Kidney (tissue), 22 donors: ENCODE results near the gene LSM14A. TPM values are rescaled to one million over a fixed set of nuclear protein-coding genes. Genes with fewer than 3 reads are reported as not detected.
A peak's percentile ranks its signal among the peaks of the same experiment; 100 is the strongest.

ENCODE experiments used
- DNase-seq, 5 donors: peaks; one replicate each; pipeline ENCODE4 v3.0.0-alpha.2; 2013 to 2020
- FAIRE-seq: peaks from 2 replicates; lab custom pipeline; 2012; peaks lifted over from hg19 to GRCh38; lab: Jason Lieb, UNC
- H3K27ac ChIP-seq, 2 donors: one replicate each; pipeline ENCODE4 v1.7.0; 2013; ENCODE audit warnings: low read depth in 2 of 2, low read length in 2 of 2, inconsistent platforms in 1 of 2
- H3K27me3 ChIP-seq: one replicate; pipeline ENCODE4 v1.7.1; 2013; ENCODE audit warnings: low read length, inconsistent platforms; ENCODE audit not compliant: control insufficient read depth, insufficient read depth
- H3K36me3 ChIP-seq, 3 donors: one replicate each; pipeline versions ENCODE4 v1.7.0 to v1.7.1; 2013; ENCODE audit warnings: low read length in 3 of 3, control low read depth in 1 of 3, inconsistent platforms in 1 of 3; ENCODE audit not compliant: insufficient read depth in 3 of 3, control insufficient read depth in 2 of 3
- H3K4me1 ChIP-seq, 3 donors: one replicate each; pipeline versions ENCODE4 v1.7.0 to v1.7.1; 2013; ENCODE audit warnings: low read length in 3 of 3, inconsistent platforms in 1 of 3, low read depth in 1 of 3; ENCODE audit not compliant: control insufficient read depth in 2 of 3, insufficient read depth in 2 of 3
- H3K4me3 ChIP-seq, 3 donors: one replicate each; pipeline versions ENCODE4 v1.7.0 to v1.8.1; 2013; ENCODE audit warnings: low read length in 3 of 3, control low read depth in 1 of 3, inconsistent platforms in 1 of 3
- H3K9ac ChIP-seq, 3 donors: one replicate each; pipeline versions ENCODE4 v1.7.0 to v1.7.1; 2013; ENCODE audit warnings: low read length in 3 of 3, control low read depth in 1 of 3, inconsistent platforms in 1 of 3
- H3K9me3 ChIP-seq, 3 donors: one replicate each; pipeline versions ENCODE4 v1.7.0 to v1.7.1; 2013; ENCODE audit warnings: low read length in 3 of 3, control low read depth in 1 of 3, inconsistent platforms in 1 of 3; ENCODE audit not compliant: control insufficient read depth in 2 of 3, insufficient read depth in 1 of 3
- intact Hi-C: fragments of 100-400 bp; cut with DNase I; formaldehyde crosslinking; loops from one replicate; pipeline ENCODE4 v1.11.1; 2022
- long read RNA-seq, 10 donors: library from polyadenylated mRNA in 1 of 10; unstranded in 1 of 10; transcript quantifications; one replicate each; pipeline ENCODE4 v2.0.0 and lab custom pipeline, GENCODE V29; 2021 to 2026
- polyA plus RNA-seq: library from polyadenylated mRNA; stranded (reverse); fragments of 350-450 nt; fragmentation: Illumina TruSeq; extraction: RNeasy Lipid Tissue Mini Kit (QIAGEN cat#74804); gene quantifications from one replicate; pipeline ENCODE4 v1.2.3, GENCODE V29; 2014; ENCODE audit warnings: low read depth, low replicate concordance; ENCODE audit not compliant: insufficient read depth
- total RNA-seq: library from RNA; stranded (reverse); fragmentation: NEBNext Ultra II Directional; extraction: Animal tissue kit (Norgen Biotek cat#: 25700); gene quantifications from one replicate; pipeline ENCODE4 v1.2.1, GENCODE V29; 2021
- TF ChIP-seq, protein P1 (sequence below): IDR thresholded peaks from 3 replicates; pipeline ENCODE4 v1.5.1; 2012; ENCODE audit warnings: mild to moderate bottlenecking, moderate library complexity, borderline replicate concordance; ENCODE audit not compliant: insufficient read depth; ENCODE audit errors: extremely low read depth
- donor health status: control.
- donor health status: control.
- donor health status: control.
- donor health status: control.
- donor health status: control.
- donor health status: DM: yes; HTN: yes; CAD: no.
- donor health status: Normal renal cell carcinoma (clear cell type).

Gene LSM14A
- total RNA-seq: 114 TPM
- polyA plus RNA-seq: 49.3 TPM
- long read RNA-seq, donor 1, transcript LSM14A-201 (11 exons, 3,424 nt): minor isoform, 9 of 64 reads
- long read RNA-seq, donor 1, transcript LSM14A-203 (10 exons, 3,596 nt): major isoform, 15 of 64 reads
- long read RNA-seq, donor 1, partial matches to known transcripts: 40 of 64 reads
- long read RNA-seq, donor 1, other reads (novel, unspliced or antisense): 0 of 64 reads
- long read RNA-seq, donor 2, partial matches to known transcripts: 37 of 49 reads
- long read RNA-seq, donor 2, other reads (novel, unspliced or antisense): 0 of 49 reads
- long read RNA-seq, donor 3, transcript LSM14A-203 (10 exons, 3,596 nt): major isoform, 9 of 61 reads
- long read RNA-seq, donor 3, partial matches to known transcripts: 47 of 61 reads
- long read RNA-seq, donor 3, other reads (novel, unspliced or antisense): 0 of 61 reads
- long read RNA-seq, donor 4, transcript LSM14A-203 (10 exons, 3,596 nt): major isoform, 11 of 46 reads
- long read RNA-seq, donor 4, transcript LSM14A-201 (11 exons, 3,424 nt): minor isoform, 5 of 46 reads
- long read RNA-seq, donor 4, partial matches to known transcripts: 28 of 46 reads
- long read RNA-seq, donor 4, other reads (novel, unspliced or antisense): 0 of 46 reads
- long read RNA-seq, donor 5, partial matches to known transcripts: 0 of 1 reads
- long read RNA-seq, donor 5, other reads (novel, unspliced or antisense): 0 of 1 reads
- long read RNA-seq, donor 6, transcript LSM14A-203 (10 exons, 3,596 nt): major isoform, 7 of 112 reads
- long read RNA-seq, donor 6, transcript LSM14A-201 (11 exons, 3,424 nt): minor isoform, 6 of 112 reads
- long read RNA-seq, donor 6, partial matches to known transcripts: 94 of 112 reads
- long read RNA-seq, donor 6, other reads (novel, unspliced or antisense): 0 of 112 reads
- long read RNA-seq, donor 7, transcript LSM14A-201 (11 exons, 3,424 nt): minor isoform, 36 of 115 reads
- long read RNA-seq, donor 7, transcript LSM14A-203 (10 exons, 3,596 nt): major isoform, 54 of 115 reads
- long read RNA-seq, donor 7, partial matches to known transcripts: 5 of 115 reads
- long read RNA-seq, donor 7, other reads (novel, unspliced or antisense): 19 of 115 reads
- long read RNA-seq, donor 8, transcript LSM14A-203 (10 exons, 3,596 nt): major isoform, 7 of 132 reads
- long read RNA-seq, donor 8, transcript LSM14A-201 (11 exons, 3,424 nt): minor isoform, 5 of 132 reads
- long read RNA-seq, donor 8, partial matches to known transcripts: 118 of 132 reads
- long read RNA-seq, donor 8, other reads (novel, unspliced or antisense): 0 of 132 reads
- long read RNA-seq, donor 9, partial matches to known transcripts: 8 of 14 reads
- long read RNA-seq, donor 9, other reads (novel, unspliced or antisense): 0 of 14 reads
- long read RNA-seq, donor 10, transcript LSM14A-203 (10 exons, 3,596 nt): major isoform, 8 of 218 reads
- long read RNA-seq, donor 10, partial matches to known transcripts: 205 of 218 reads
- long read RNA-seq, donor 10, other reads (novel, unspliced or antisense): 0 of 218 reads

DNA sequence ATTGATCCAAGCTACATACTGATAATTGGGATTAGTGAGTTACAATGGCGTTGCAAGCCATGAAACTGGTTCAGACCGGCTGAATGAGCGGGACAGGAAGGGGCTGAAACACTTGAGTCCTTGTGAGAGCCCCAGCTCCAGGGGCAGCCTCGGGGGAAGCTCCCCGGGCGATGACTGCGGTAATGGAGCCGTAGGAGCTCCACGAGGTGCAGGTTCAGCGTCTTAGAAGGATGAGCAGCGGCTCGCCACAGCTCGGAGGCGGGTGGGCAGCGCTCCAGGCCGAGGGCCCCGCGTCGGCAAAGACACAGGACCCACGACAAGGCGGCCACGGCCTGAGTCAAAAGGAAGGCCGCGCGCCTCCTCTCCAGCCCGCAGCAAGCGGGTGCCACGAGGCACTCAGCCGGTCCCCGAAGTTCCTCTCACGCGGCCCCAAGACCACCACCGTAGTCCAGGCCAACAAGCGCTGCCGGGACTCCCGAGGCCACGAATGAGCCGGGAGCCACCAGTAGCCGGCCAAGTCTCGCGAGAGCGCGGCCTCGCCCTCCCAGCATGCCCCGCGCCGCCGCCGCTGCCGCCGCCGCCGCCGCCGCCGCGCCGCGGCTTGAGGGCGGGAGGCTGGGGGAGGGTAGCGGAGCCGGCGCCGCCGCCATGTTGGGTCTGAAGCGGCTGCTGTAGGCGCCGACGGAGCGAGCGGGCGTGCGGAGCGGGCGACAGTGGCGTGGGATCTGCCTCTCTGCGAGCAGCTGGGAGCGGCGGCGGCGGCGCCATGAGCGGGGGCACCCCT lies at the start of gene LSM14A:
Gene LSM14A, plus strand, starts transcription at position 628 of the 784 bp plus-strand sequence. Its CDS starts 139 bp downstream, at position 767.
- Histone ChIP-seq H3K4me3 (peak within 1 kb of the TSS; percentile 67 to 93 (median 85)), H3K27me3 (no peaks in the 10 kb centered on the region), H3K9ac (peak within 1 kb of the TSS; percentile 78 to 95 (median 91)), H3K4me1 (peaks cover 10 to 15% (median 11%) of the 10 kb centered on the region in 3 donors), H3K9me3 (no peaks in the 10 kb centered on the region), H3K27ac (peak within 1 kb of the TSS; percentile 98 to 100), H3K36me3 (no peaks in the 10 kb centered on the region)
- intact Hi-C loops: no loop called here
- DNase-seq (peak; percentile 94 to 97 (median 96)), FAIRE-seq (no peak)
- TF ChIP-seq, protein P1, sequence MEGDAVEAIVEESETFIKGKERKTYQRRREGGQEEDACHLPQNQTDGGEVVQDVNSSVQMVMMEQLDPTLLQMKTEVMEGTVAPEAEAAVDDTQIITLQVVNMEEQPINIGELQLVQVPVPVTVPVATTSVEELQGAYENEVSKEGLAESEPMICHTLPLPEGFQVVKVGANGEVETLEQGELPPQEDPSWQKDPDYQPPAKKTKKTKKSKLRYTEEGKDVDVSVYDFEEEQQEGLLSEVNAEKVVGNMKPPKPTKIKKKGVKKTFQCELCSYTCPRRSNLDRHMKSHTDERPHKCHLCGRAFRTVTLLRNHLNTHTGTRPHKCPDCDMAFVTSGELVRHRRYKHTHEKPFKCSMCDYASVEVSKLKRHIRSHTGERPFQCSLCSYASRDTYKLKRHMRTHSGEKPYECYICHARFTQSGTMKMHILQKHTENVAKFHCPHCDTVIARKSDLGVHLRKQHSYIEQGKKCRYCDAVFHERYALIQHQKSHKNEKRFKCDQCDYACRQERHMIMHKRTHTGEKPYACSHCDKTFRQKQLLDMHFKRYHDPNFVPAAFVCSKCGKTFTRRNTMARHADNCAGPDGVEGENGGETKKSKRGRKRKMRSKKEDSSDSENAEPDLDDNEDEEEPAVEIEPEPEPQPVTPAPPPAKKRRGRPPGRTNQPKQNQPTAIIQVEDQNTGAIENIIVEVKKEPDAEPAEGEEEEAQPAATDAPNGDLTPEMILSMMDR: no peak

DNA sequence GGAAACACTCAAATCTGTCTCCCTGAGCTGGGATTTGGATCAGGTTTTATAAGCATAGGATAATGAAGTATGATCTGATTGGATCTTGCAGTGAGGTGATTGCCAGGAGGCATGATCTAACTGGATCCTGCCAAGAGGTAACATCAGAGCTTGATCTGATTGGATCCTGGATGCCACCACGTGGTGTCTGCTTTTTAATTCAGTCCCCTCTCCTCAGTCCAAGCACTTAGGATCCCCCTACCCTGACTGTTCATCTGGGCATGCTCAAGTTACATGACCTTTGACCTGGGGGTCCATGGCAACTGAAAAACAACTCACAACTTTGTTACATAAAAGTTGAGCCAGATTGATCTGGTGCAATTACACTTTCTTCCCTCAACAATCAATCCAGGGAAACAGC lies 47.5 kb upstream of the LSM14A start:
- FAIRE-seq (no peak), DNase-seq (peak in 3 of 5 donors; percentile 60 to 75 (median 68))
- Histone ChIP-seq H3K4me3 (no peak overlapping the region), H3K36me3 (no peaks in the 10 kb centered on the region), H3K27me3 (no peaks in the 10 kb centered on the region), H3K4me1 (no peaks in the 10 kb centered on the region), H3K9ac (no peak overlapping the region), H3K27ac (no peak overlapping the region), H3K9me3 (no peaks in the 10 kb centered on the region)
- TF ChIP-seq, protein P1: no peak
- intact Hi-C loops: no loop called here

DNA sequence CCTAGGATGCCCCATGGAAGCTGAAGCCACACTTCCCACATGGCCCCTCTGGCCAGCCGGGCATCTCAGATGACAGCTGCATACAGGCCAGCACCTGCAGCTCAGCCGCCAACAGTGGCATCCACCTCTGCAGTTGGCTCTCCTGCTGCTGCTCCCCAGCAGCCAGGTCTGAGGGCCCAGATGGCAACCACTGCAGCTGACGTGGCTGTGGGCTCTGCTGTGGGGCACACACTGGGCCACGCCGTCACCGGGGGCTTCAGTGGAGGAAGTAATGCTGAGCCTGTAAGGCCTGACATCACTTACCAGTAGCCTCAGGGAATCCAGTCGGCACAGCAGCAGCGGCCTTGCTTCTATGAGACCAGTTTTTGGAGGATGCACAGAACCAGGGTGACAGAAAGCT lies 45.3 kb upstream of the LSM14A start:
- no peak overlapping the region for H3K9ac ChIP-seq
- no peaks in the 10 kb centered on the region for H3K9me3 ChIP-seq
- TF ChIP-seq, protein P1: no peak
- no peaks in the 10 kb centered on the region for H3K36me3 ChIP-seq
- FAIRE-seq (no peak), DNase-seq (peak in 2 of 5 donors; percentile 16 to 21)
- no peak overlapping the region for H3K4me3 ChIP-seq
- no peaks in the 10 kb centered on the region for H3K4me1 ChIP-seq
- intact Hi-C loops: no loop called here
- no peaks in the 10 kb centered on the region for H3K27me3 ChIP-seq
- no peak overlapping the region for H3K27ac ChIP-seq
